Fibroblast of mammary gland (primary cell): ENCODE results near the gene HIVEP2.
A peak's percentile ranks its signal among the peaks of the same experiment; 100 is the strongest.
"Not testable (repeated sequence)": the region's sequence is repeated elsewhere in the genome, so short reads cannot be mapped to it uniquely, and the experiment has no call there.

ENCODE experiments used
- DNase-seq: peaks from one replicate; pipeline ENCODE4 v3.0.0-alpha.2; 2010; ENCODE audit warnings: low read depth
- H3K4me3 ChIP-seq: 2 replicates; pipeline ENCODE4 v1.5.1; 2011; ENCODE audit warnings: low read depth, mild to moderate bottlenecking, low read length, moderate library complexity; ENCODE audit not compliant: control insufficient read depth
- CTCF ChIP-seq: conservative IDR thresholded peaks from 2 replicates; pipeline ENCODE4 v1.5.1; 2011; ENCODE audit warnings: low read depth, low read length, inconsistent platforms; ENCODE audit not compliant: control insufficient read depth, insufficient read depth

The HIVEP2 gene

GRCh38 chr6:142945049-142945445, at the start of gene HIVEP2:
Gene HIVEP2 (minus strand): TSS chr6:142945176. CDS start chr6:142774738, 170,438 bp downstream.
- no peak for TF ChIP-seq CTCF
- peak; percentile 80 for DNase-seq
- H3K4me3 ChIP-seq: peak within 1 kb of the TSS; percentile 93

- H3K4me3 ChIP-seq: no peak overlapping the region
- no peak for TF ChIP-seq CTCF
- no peak for DNase-seq
These were observed 49.0 kb upstream of the HIVEP2 start for GRCh38 chr6:142993977-142994376.

- no peak overlapping the region for H3K4me3 ChIP-seq
- no peak for DNase-seq
- TF ChIP-seq CTCF: no peak
These were observed 42.5 kb upstream of the HIVEP2 start for GRCh38 chr6:142987490-142987889.

- H3K4me3 ChIP-seq: no peak overlapping the region
- DNase-seq: no peak
- no peak for TF ChIP-seq CTCF
These were observed 40.3 kb upstream of the HIVEP2 start for GRCh38 chr6:142985281-142985680.

GRCh38 chr6:142984386-142984785, 39.4 kb upstream of the HIVEP2 start:
- DNase-seq: peak; percentile 38
- TF ChIP-seq CTCF: no peak
- no peak overlapping the region for H3K4me3 ChIP-seq

GRCh38 chr6:142975365-142975764, 30.4 kb upstream of the HIVEP2 start:
- no peak for TF ChIP-seq CTCF
- no peak overlapping the region for H3K4me3 ChIP-seq
- no peak for DNase-seq

GRCh38 chr6:142970941-142971340, 26.0 kb upstream of the HIVEP2 start:
- H3K4me3 ChIP-seq, DNase-seq: not testable (repeated sequence)

GRCh38 chr6:142968601-142969000, 23.6 kb upstream of the HIVEP2 start:
- TF ChIP-seq CTCF: no peak
- DNase-seq: no peak
- no peak overlapping the region for H3K4me3 ChIP-seq
